ENCODE results near the gene ANO5. TPM values are rescaled to one million over a fixed set of nuclear protein-coding genes. Genes with fewer than 3 reads are reported as not detected.

ANO5 gene
- total RNA-seq, 1 experiment from 2014 or later = 3.4 TPM

- Histone ChIP-seq H3K4me1 (ENCODE audit: insufficient read depth, low read length) (no peaks in the 10 kb centered on the region), H2BK20ac (ENCODE audit: low read depth, low read length, poor library complexity, severe bottlenecking) (no peak overlapping the region), H4K91ac (ENCODE audit: insufficient read length, low read depth, low read length) (no peak overlapping the region), H3K23ac (ENCODE audit: insufficient read length, low read depth, low read length) (no peak overlapping the region), H3K27ac (ENCODE audit: insufficient read length, low read depth, low read length) (no peak overlapping the region), H2AK5ac (ENCODE audit: insufficient read length, low read length) (no peak overlapping the region), H3K27me3 (ENCODE audit: insufficient read depth, low read length) (no peaks in the 10 kb centered on the region), H2BK5ac (ENCODE audit: insufficient read length, low read length) (no peak overlapping the region), H3K14ac (ENCODE audit: insufficient read depth, low read length) (no peak overlapping the region), H4K5ac (ENCODE audit: insufficient read length, low read depth, low read length) (no peak overlapping the region), H2BK15ac (ENCODE audit: low read depth, low read length) (no peak overlapping the region), H2BK120ac (ENCODE audit: low read depth, low read length, poor library complexity, severe bottlenecking) (no peak overlapping the region), H3K4me2 (ENCODE audit: insufficient read depth, insufficient read length, low read length) (no peak overlapping the region), H3K56ac (ENCODE audit: insufficient read length, low read depth, low read length) (no peak overlapping the region), H4K8ac (replicated peaks; ENCODE audit: insufficient read length, low read depth, low read length) (no peak overlapping the region), H3K23me2 (ENCODE audit: insufficient read length, low read depth, low read length, poor library complexity, severe bottlenecking) (no peaks in the 10 kb centered on the region), H4K20me1 (ENCODE audit: control insufficient read depth, insufficient read depth, insufficient read length) (no peaks in the 10 kb centered on the region), H3K4ac (ENCODE audit: low read depth, low read length) (no peak overlapping the region), H3K9ac (ENCODE audit: extremely low read depth, insufficient read length, low read length) (no peak overlapping the region), H2AFZ (ENCODE audit: low read length) (no peak overlapping the region), H3K79me1 (ENCODE audit: insufficient read depth, low read depth, low read length, poor library complexity, severe bottlenecking) (peaks cover 2% of the 10 kb centered on the region), H2BK12ac (ENCODE audit: insufficient read length, low read depth, low read length) (no peak overlapping the region), H3K18ac (ENCODE audit: insufficient read length, low read depth, low read length) (no peak overlapping the region), H3T11ph (ENCODE audit: low read length) (no peak overlapping the region), H3K79me2 (ENCODE audit: insufficient read depth, low read length) (no peaks in the 10 kb centered on the region), H3K9me3 (ENCODE audit: control insufficient read depth, low read depth, low read length) (no peaks in the 10 kb centered on the region)
- WGBS (ENCODE audit: extremely low coverage, insufficient read length, low lambda C conversion rate) = no CpG with 5 or more reads among the region's 4 CpGs
- H3K4me1 Mint-ChIP-seq = no peaks in the 10 kb centered on the region
- DNase-seq = no peak
- no peaks in the 10 kb centered on the region for H3K27me3 Mint-ChIP-seq (ENCODE audit: low read depth)
- no peak for TF ChIP-seq CTCF (conservative IDR thresholded peaks at IDR 0.05)
- no peaks in the 10 kb centered on the region for H3K9me3 Mint-ChIP-seq
- H3K27ac Mint-ChIP-seq = no peak overlapping the region
- H3K36me3 Mint-ChIP-seq (ENCODE audit: insufficient read depth in 1 of 3, low read depth in 3 of 3) = no peaks in the 10 kb centered on the region
- H3K4me3 Mint-ChIP-seq = no peak overlapping the region
Measured at GRCh38 chr11:22203281-22203680, 10.4 kb downstream of the ANO5 start.

Measured in H9 (cell line).